DOHH2 (cell line): ENCODE data around the gene FTO.

Experiments used
- H3F3A ChIP-seq: fragments of 200-600 bp; sonication (generic), shearing (Covaris generic); 2 replicates; pipeline ENCODE4 v1.6.0; 2016; ENCODE audit warnings: antibody characterized with exemption, mild to moderate bottlenecking; ENCODE audit not compliant: control insufficient read depth, insufficient read depth
- H3K27ac ChIP-seq: fragments of 200-600 bp; sonication (generic); 2 replicates; pipeline ENCODE4 v1.5.1; 2014; ENCODE audit warnings: low read depth, mild to moderate bottlenecking, low read length, moderate library complexity
- H3K27me3 ChIP-seq: fragments of 200-600 bp; sonication (generic); 2 replicates; pipeline ENCODE4 v1.6.1; 2014; ENCODE audit warnings: mild to moderate bottlenecking, low read length, mixed read lengths; ENCODE audit not compliant: control insufficient read depth
- H3K36me3 ChIP-seq: fragments of 200-600 bp; sonication (generic); 2 replicates; pipeline ENCODE4 v1.6.1; 2014; ENCODE audit warnings: mild to moderate bottlenecking, low read length, moderate library complexity, mixed read lengths; ENCODE audit not compliant: control insufficient read depth
- H3K4me1 ChIP-seq: fragments of 200-600 bp; sonication (generic); 2 replicates; pipeline ENCODE4 v1.6.1; 2014; ENCODE audit warnings: mild to moderate bottlenecking, low read length, mixed read lengths; ENCODE audit not compliant: control insufficient read depth
- H3K4me2 ChIP-seq: fragments of 200-600 bp; sonication (generic); 2 replicates; pipeline ENCODE4 v1.6.0; 2014; ENCODE audit warnings: mild to moderate bottlenecking, low read length, moderate library complexity
- H3K4me3 ChIP-seq: fragments of 200-600 bp; sonication (generic); 2 replicates; pipeline ENCODE4 v1.5.1; 2014; ENCODE audit warnings: mild to moderate bottlenecking, low read length, mixed read lengths
- H3K79me2 ChIP-seq: fragments of 200-600 bp; sonication (generic); 2 replicates; pipeline ENCODE4 v1.6.1; 2014; ENCODE audit warnings: mild to moderate bottlenecking, low read length, mixed read lengths; ENCODE audit not compliant: control insufficient read depth
- H3K9me2 ChIP-seq: fragments of 200-600 bp; sonication (generic); replicated peaks from 2 replicates; pipeline ENCODE4 v1.6.1; 2014; ENCODE audit warnings: mild to moderate bottlenecking, low read length, mixed read lengths; ENCODE audit not compliant: control insufficient read depth
- H3K9me3 ChIP-seq: fragments of 200-600 bp; sonication (generic); 2 replicates; pipeline ENCODE4 v1.6.1; 2014; ENCODE audit warnings: antibody characterized with exemption, low read length, mixed read lengths; ENCODE audit not compliant: control insufficient read depth, insufficient read depth
- H4K20me1 ChIP-seq: fragments of 200-600 bp; sonication (generic); 2 replicates; pipeline ENCODE4 v1.6.0; 2014; ENCODE audit warnings: low read depth, mild to moderate bottlenecking, antibody characterized with exemption, low read length, moderate library complexity; ENCODE audit not compliant: control insufficient read depth, insufficient read depth
- CTCF ChIP-seq: fragments of 200-600 bp; sonication (generic); IDR thresholded peaks from one replicate; pipeline ENCODE4 v1.5.1; 2014; ENCODE audit warnings: antibody characterized with exemption, mild to moderate bottlenecking, low read depth, low read length; ENCODE audit not compliant: poor library complexity, severe bottlenecking
- EZH2phosphoT487 ChIP-seq: fragments of 200-600 bp; sonication (generic); IDR thresholded peaks from 2 replicates; pipeline ENCODE4 v1.6.1; 2017; ENCODE audit warnings: borderline replicate concordance, mild to moderate bottlenecking, antibody characterized with exemption, low read length, moderate library complexity, mixed read lengths

Gene FTO

GRCh38 chr16:53757971-53758609, 54.1 kb downstream of the FTO start:
- Histone ChIP-seq H3K27ac (no peak overlapping the region), H3K79me2 (peaks cover 8% of the 10 kb centered on the region), H3K9me2 (no peaks in the 10 kb centered on the region), H3K9me3 (no peaks in the 10 kb centered on the region), H4K20me1 (no peaks in the 10 kb centered on the region), H3K36me3 (no peaks in the 10 kb centered on the region), H3K4me3 (no peak overlapping the region), H3K4me1 (no peaks in the 10 kb centered on the region), H3K4me2 (no peak overlapping the region), H3K27me3 (no peaks in the 10 kb centered on the region), H3F3A (no peaks in the 10 kb centered on the region)
- TF ChIP-seq EZH2phosphoT487 (no peak), CTCF (no peak)

GRCh38 chr16:53761962-53762703, 58.2 kb downstream of the FTO start:
- H3K27ac ChIP-seq = no peak overlapping the region
- no peaks in the 10 kb centered on the region for H3K4me1 ChIP-seq
- no peak for TF ChIP-seq CTCF
- TF ChIP-seq EZH2phosphoT487 = no peak
- no peaks in the 10 kb centered on the region for H3K9me3 ChIP-seq
- no peaks in the 10 kb centered on the region for H3F3A ChIP-seq
- H3K9me2 ChIP-seq = no peaks in the 10 kb centered on the region
- H3K4me2 ChIP-seq = no peak overlapping the region
- H3K27me3 ChIP-seq = no peaks in the 10 kb centered on the region
- H4K20me1 ChIP-seq = peaks cover 4% of the 10 kb centered on the region; the same call in 1 of the 2 replicates
- no peaks in the 10 kb centered on the region for H3K36me3 ChIP-seq
- no peak overlapping the region for H3K4me3 ChIP-seq
- peaks cover 12% of the 10 kb centered on the region for H3K79me2 ChIP-seq

- H4K20me1 ChIP-seq = peaks cover 8% of the 10 kb centered on the region; the same call in 1 of the 2 replicates
Observed at GRCh38 chr16:53766304-53767016, 62.5 kb downstream of the FTO start.

More at GRCh38 chr16:53766304-53767016, 62.5 kb downstream of the FTO start:
- TF ChIP-seq CTCF (no peak), EZH2phosphoT487 (no peak)
- no peaks in the 10 kb centered on the region for H3K9me3 ChIP-seq
- no peaks in the 10 kb centered on the region for H3K27me3 ChIP-seq
- no peaks in the 10 kb centered on the region for H3K36me3 ChIP-seq
- H3K4me2 ChIP-seq = no peak overlapping the region
- no peaks in the 10 kb centered on the region for H3F3A ChIP-seq
- H3K4me1 ChIP-seq = peaks cover 8% of the 10 kb centered on the region
- H3K27ac ChIP-seq = no peak overlapping the region
- H3K4me3 ChIP-seq = no peak overlapping the region
- H3K79me2 ChIP-seq = peaks cover 20% of the 10 kb centered on the region
- H3K9me2 ChIP-seq = no peaks in the 10 kb centered on the region
